ENCODE results near the gene DOCK4. TPM values are rescaled to one million over a fixed set of nuclear protein-coding genes. Genes with fewer than 3 reads are reported as not detected.

Gene DOCK4
- total RNA-seq, 3 donors from 2014 or later: 31.7 to 43.3 (median 41.9) TPM

DNA sequence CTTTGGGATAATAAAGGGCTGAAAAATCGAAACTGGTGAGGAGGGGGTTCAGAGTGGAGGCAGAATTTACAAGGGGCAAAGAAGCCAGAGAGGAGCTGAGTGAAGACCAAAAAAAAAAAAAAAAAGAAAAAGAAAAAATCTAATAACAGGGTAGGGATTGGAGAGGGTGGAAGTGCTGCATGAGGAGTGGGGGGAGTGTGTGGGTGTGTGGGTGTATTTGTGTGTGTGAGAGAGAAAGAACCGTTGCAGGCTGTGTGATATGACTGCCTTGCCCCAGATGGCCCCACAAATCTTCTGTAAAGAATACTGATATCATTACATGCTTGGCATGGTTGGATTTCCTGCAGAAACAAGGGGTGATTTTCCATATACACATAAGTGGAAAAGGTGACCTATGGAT lies 436.1 kb downstream of the DOCK4 start:
- Histone ChIP-seq H3K27me3 (no peaks in the 10 kb centered on the region), H3K36me3 (no peaks in the 10 kb centered on the region), H3K4me3 (no peak overlapping the region), H3K9me3 (no peaks in the 10 kb centered on the region), H3K27ac (no peak overlapping the region), H3K4me1 (no peaks in the 10 kb centered on the region)
- no peak for TF ChIP-seq POLR2AphosphoS5 (IDR thresholded peaks at IDR 0.05)
- TF ChIP-seq, protein P1, sequence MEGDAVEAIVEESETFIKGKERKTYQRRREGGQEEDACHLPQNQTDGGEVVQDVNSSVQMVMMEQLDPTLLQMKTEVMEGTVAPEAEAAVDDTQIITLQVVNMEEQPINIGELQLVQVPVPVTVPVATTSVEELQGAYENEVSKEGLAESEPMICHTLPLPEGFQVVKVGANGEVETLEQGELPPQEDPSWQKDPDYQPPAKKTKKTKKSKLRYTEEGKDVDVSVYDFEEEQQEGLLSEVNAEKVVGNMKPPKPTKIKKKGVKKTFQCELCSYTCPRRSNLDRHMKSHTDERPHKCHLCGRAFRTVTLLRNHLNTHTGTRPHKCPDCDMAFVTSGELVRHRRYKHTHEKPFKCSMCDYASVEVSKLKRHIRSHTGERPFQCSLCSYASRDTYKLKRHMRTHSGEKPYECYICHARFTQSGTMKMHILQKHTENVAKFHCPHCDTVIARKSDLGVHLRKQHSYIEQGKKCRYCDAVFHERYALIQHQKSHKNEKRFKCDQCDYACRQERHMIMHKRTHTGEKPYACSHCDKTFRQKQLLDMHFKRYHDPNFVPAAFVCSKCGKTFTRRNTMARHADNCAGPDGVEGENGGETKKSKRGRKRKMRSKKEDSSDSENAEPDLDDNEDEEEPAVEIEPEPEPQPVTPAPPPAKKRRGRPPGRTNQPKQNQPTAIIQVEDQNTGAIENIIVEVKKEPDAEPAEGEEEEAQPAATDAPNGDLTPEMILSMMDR (IDR thresholded peaks at IDR 0.05): no peak
- no peak for TF ChIP-seq POLR2A (IDR thresholded peaks at IDR 0.05)
- intact Hi-C loops (cut with DNase I; ENCODE audit: low total_unique reads): no loop called here
- no peak for DNase-seq (ENCODE audit: low spot score in 2 of 2)

DNA sequence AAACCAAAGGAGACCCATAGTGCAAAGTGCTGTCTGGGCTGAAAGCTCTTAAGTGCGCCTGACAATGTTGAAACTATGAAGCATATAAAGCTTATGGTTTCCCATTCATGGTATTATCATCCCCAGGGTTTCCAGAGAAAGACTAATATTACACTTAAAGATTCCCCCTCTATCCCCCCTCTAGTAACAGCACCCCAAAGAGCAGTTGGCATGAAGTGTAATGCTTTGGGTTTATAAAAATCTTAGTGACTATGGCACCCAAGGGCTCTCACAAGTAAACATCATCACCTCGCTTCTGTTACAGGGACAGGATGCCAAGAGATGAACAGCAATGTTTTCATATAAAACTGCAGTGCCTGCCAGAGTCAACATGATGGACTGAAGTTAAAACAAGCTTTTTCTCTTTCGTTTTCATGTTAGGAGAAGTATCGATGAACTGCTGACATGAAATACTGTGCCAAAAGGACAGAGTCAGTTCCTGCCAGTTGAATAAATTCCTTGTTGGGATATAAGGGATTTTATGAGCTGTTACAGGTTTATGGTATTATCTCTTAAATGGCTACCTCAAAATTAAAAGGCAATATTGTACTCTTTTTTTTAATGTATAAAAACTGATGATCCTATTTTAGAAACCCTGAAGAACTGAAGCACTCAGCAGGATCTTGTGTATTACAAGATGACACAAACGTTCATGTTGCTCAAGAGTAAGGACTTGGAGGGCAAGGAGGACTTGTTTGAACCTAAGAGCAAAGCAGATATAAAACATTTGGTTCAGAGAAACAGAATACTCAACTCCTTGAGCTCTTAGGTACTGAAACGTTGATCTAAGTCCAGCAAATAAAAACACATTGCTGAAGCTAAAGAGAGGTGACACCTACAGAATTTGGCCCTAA lies 440.2 kb downstream of the DOCK4 start:
- H3K4me1 ChIP-seq: no peaks in the 10 kb centered on the region
- TF ChIP-seq, protein P1 (IDR thresholded peaks at IDR 0.05): no peak
- TF ChIP-seq POLR2AphosphoS5 (IDR thresholded peaks at IDR 0.05) (no peak), POLR2A (IDR thresholded peaks at IDR 0.05) (no peak)
- intact Hi-C loops (cut with DNase I; ENCODE audit: low total_unique reads): no loop called here
- H3K36me3 ChIP-seq: no peaks in the 10 kb centered on the region
- H3K27me3 ChIP-seq: no peaks in the 10 kb centered on the region
- peak overlapping the region in 1 of 3 donors; percentile 3 for H3K4me3 ChIP-seq
- H3K27ac ChIP-seq: peak overlapping the region; percentile 2 to 14
- no peak for DNase-seq (ENCODE audit: low spot score in 2 of 2)
- H3K9me3 ChIP-seq: no peaks in the 10 kb centered on the region

DNA sequence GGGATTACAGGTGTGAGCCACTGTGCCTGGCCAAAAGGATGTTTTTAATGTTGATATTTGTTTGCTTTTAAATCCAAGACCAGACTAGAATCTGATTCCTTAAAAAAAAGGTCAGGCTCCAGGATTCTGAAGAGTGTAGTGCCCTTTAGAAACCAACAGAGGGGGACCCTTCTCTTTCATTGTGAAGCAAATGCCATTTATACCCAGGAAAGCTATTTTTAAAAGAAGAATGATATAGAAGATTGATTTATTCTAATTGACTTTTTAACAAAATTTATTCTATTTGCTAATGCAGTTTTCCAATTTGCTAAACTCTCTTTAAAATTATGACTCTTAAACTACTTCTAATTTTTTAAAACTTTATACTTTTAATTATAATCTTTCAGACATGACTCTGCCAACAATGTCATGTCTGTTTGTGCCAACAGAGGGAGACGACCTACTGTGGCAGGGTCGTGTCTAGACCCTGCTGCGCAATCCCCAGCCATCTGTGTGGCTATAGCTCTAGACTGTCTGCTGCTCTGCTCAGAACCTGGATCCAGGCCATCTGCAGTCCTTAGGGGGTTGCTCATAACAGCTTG lies 442.9 kb downstream of the DOCK4 start:
- H3K4me1 ChIP-seq: no peaks in the 10 kb centered on the region
- H3K9me3 ChIP-seq: no peaks in the 10 kb centered on the region
- intact Hi-C loops (cut with DNase I; ENCODE audit: low total_unique reads): no loop called here
- TF ChIP-seq, protein P1 (IDR thresholded peaks at IDR 0.05): peak in 2 of 3 donors; percentile 11 to 45
- TF ChIP-seq POLR2AphosphoS5 (IDR thresholded peaks at IDR 0.05) (no peak), POLR2A (IDR thresholded peaks at IDR 0.05) (no peak)
- H3K4me3 ChIP-seq: no peak overlapping the region
- DNase-seq (ENCODE audit: low spot score in 2 of 2): no peak
- H3K36me3 ChIP-seq: no peaks in the 10 kb centered on the region
- no peak overlapping the region for H3K27ac ChIP-seq
- H3K27me3 ChIP-seq: no peaks in the 10 kb centered on the region

DNA sequence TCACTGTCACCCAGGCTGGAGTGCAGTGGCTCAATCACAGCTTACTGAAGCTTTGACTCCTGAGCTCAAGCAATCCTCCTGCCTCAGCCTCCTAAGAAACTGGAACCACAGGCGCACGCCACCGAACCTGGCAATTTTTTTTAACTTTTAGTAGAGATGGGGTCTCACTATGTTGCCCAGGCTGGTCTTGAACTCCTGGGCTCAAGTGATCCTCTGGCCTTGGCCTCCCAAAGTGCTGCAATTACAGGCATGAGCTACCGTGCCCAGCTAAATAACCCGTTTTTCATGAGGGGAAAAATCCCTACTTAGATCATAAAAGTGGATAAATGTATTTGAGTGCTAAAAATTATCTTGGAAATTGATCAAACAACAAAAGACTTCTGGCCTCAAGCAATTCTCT lies 443.4 kb downstream of the DOCK4 start:
- H3K4me3 ChIP-seq: no peak overlapping the region
- no peaks in the 10 kb centered on the region for H3K36me3 ChIP-seq
- TF ChIP-seq, protein P1 (IDR thresholded peaks at IDR 0.05): no peak
- TF ChIP-seq POLR2A (IDR thresholded peaks at IDR 0.05): no peak
- no peak for TF ChIP-seq POLR2AphosphoS5 (IDR thresholded peaks at IDR 0.05)
- no peak overlapping the region for H3K27ac ChIP-seq
- H3K9me3 ChIP-seq: no peaks in the 10 kb centered on the region
- DNase-seq (ENCODE audit: low spot score in 2 of 2): no peak
- no peaks in the 10 kb centered on the region for H3K27me3 ChIP-seq
- intact Hi-C loops (cut with DNase I; ENCODE audit: low total_unique reads): no loop called here
- no peaks in the 10 kb centered on the region for H3K4me1 ChIP-seq

DNA sequence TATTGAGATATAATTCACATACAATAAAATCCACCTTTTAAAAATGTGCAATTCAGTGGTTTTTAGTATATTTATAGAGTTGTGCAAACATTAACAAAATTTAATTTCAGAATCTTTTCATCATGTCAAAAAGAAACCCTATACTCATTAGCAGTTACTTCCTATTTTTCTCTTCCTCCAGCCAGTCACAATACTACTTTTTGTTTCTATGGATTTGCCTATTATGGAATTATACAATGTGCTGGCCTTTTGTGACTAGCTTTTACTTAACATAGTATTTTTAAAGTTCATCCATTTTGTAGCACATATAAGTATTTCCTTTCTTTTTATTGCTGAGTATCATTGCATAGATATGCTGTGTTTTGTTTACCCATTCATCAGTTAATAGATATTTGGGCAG lies 444.0 kb downstream of the DOCK4 start:
- no peak overlapping the region for H3K27ac ChIP-seq
- TF ChIP-seq POLR2A (IDR thresholded peaks at IDR 0.05): no peak
- TF ChIP-seq POLR2AphosphoS5 (IDR thresholded peaks at IDR 0.05): no peak
- TF ChIP-seq, protein P1 (IDR thresholded peaks at IDR 0.05): no peak
- H3K36me3 ChIP-seq: no peaks in the 10 kb centered on the region
- H3K4me1 ChIP-seq: no peaks in the 10 kb centered on the region
- H3K4me3 ChIP-seq: no peak overlapping the region
- intact Hi-C loops (cut with DNase I; ENCODE audit: low total_unique reads): no loop called here
- DNase-seq (ENCODE audit: low spot score in 2 of 2): no peak
- H3K9me3 ChIP-seq: no peaks in the 10 kb centered on the region
- no peaks in the 10 kb centered on the region for H3K27me3 ChIP-seq
